Activated CD4-positive, alpha-beta T cell treated with anti-CD3 and anti-CD28 coated beads, Interleukin-2, amount 50 U/mL, for 24 hours (primary cell): ENCODE data around the gene PDGFRA.
"Not testable (repeated sequence)": the region's sequence is repeated elsewhere in the genome, so short reads cannot be mapped to it uniquely, and the experiment has no call there.

Source experiments
- DNase-seq, 2 donors: peaks; one replicate each; pipeline ENCODE4 v3.0.0-alpha.2; 2020; ENCODE audit warnings: low read depth in 1 of 2, low spot score in 1 of 2

The PDGFRA gene

GRCh38 chr4:54227256-54228055, 1.6 kb upstream of the PDGFRA start:
- no peak for DNase-seq

- no peak for DNase-seq
Measured at GRCh38 chr4:54228056-54228527, 1.0 kb upstream of the PDGFRA start.

DNA sequence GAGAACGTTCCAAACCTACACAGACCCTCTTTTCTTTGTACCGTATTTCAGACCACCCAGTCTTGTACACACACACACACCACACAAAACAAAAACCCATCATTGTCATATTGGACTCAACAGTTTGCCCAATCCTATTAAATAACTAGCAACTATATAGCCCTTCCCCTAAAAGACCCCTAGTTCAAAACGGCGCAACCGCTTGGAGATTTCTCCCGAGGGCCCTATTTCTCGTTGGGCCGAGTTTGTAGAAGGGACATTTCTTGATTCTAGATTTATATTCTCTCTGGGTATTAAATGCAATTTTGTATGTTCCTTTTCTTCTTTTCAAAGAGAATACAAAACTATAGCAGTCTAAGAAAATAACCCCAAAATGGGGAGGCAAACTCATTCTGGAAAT, 547 bp upstream of the PDGFRA start:
- DNase-seq, result no peak

DNA sequence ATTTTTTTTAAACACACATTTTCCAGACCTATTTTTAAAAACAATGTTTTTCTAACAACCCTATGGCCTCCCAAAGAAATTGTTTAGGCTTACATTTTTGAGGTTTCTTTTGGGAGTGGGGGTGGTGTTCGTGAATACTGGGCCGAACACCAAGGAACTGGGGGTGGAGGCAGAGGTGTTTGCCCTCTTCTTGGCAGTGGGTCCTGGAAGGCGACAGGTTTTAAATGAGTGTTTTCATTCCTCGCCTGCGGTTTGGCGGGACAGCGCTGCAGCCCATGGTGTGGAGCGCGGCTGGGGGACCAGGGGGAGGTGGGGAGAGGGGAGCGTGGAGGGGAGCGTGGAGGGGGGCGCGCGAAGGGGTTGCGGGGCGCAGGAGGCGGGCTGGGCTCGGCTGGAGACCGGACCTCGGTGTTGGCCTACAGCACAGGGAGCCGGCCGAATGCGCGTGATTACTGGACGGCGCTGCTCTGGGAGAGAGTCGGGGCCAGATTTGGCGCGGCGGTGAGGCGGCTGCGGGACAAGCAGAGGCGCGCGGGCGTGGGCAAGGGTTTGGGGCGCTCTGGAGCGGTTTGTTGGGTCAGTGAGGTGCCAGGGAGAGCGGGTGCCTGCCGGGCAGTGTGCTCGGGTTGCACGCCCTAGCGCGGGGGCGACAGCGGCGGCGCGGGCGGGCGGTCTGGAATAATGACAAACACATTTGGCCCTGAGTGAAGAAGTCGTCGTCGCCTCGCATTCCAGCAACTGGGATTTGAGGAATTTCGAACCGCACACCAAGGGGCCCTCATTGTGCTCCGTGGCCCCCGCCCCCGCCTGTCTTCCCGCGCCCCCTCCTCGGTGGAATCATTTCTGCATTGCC, 764 bp downstream of the PDGFRA start:
- DNase-seq, result no peak

DNA sequence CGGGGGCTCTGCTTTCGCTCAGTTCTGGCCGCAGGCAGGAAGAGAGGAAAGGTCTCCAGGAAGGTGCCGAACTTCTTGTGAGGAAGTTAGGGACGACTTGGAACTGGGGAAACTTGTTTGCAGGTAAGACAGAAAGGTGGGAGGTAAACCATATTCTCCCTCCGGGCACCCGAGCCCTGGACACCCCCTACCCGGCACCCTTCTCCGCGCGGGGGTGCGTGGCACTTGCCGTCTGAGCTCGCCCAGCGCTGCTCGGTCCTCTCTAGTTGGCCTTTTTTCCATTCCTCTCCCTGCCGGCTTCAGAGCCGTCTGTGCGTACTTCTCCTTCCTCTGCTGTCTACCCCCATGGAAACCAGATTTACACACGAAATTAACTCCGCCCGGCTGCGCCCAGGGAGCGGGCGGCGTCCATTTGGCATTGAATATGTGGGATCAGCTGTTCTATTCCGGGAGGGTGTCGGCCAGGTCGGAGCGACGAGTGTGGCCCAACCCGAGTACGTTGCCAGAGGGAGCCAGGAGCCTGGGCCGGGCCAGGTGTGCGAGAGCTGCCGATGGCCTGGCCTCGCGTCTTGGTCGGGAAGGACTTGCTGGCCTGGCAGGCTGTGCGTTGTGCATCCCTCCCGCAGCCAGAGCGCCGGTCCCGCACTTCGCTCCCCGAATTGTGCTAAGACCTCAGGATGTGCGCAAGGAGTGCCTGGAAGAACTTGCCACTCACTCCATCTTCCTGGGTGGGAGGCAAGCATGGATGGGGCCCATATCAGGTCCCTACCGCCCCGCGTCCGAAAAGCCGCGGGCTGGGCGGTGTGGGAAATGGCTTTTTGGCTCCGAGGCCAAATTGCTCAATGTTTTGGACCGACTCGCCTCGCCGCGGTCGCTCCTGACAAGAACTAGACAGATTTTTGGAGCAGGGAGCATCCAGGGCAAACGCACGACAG, 1.7 kb downstream of the PDGFRA start:
- no peak for DNase-seq

GRCh38 chr4:54231419-54231767, 2.3 kb downstream of the PDGFRA start:
- DNase-seq, result no peak

GRCh38 chr4:54231768-54232688, 2.9 kb downstream of the PDGFRA start:
- no peak for DNase-seq

GRCh38 chr4:54233277-54233696, 4.2 kb downstream of the PDGFRA start:
- DNase-seq, result peak; percentile 54 to 66

DNA sequence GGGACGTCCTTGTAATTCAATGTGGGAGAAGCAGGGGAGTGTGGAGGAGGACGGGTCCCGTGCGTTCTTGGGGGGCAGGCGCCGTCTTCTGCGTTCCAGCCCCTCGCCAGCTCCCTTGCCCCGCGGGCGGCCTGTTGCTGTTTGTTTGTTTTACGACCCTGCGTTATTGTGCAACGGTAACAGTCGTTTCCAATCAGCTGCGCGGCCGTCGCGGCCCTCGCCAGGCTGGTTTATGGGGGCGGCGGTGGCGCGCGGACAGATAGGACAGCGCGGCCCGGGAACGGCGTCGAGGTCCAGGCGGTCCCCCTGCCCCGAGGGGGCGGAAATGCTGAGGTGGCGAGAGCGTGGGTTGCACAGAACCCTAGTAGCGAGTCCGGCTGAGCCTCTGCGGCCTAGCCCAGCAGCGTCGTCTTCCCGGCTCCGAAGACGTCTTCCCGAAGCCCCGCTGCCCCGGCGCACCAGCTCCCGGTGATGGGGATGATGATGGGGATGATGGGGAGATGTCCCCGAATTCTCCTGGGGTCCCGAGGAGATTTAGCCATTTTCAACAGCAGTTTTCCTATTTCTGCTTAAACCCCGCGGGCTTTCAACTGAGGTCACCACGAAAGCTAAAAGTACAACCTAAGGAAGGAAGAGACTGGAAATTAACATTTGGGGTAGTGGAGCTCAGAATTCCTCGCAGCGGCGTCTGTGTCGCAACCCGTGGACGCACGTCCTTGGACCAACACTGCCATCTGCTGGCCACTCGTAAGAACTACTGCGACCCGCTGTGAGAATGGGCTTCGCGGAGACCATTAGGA, 4.8 kb downstream of the PDGFRA start:
- peak; percentile 50 to 51 for DNase-seq

- DNase-seq, result no peak
Measured at GRCh38 chr4:54234497-54235205, 5.6 kb downstream of the PDGFRA start.

DNA sequence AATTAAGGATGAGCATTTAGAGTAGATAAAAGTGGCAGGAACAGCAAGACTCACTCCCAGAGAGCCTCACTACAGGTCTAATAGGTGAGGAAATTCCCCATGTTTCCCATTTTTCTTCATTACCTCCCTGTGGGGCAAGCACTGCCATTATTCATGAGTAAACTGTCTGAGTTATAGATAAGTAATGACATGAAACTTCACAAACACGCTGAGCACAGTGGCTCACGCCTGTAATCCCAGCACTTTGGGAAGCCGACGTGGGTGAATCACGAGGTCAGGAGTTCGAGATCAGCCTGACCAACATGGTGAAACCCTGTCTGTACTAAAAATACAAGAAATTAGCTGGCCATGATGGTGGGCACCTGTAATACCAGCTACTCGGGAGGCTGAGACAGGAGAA, 7.2 kb downstream of the PDGFRA start:
- not testable (repeated sequence) for DNase-seq

DNA sequence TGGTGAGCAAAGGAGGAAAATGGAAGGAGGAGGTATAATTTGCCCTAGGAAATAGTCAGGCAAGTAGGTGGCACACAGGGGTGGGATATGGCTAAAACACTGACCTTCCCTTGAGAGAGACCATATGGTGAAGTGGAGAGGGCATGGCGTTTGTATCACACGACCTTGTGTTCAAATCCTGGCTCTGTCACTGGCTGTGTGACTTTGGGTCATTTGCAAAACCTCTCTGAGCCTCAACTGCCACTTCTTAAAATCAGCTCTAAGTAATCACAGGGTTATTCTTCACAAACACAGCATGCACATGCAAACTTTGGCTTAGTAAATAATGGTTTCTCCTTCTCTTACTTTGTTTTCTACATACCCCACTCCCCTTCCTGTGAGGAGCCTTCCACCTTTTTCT, 8.7 kb downstream of the PDGFRA start:
- DNase-seq, result no peak

DNA sequence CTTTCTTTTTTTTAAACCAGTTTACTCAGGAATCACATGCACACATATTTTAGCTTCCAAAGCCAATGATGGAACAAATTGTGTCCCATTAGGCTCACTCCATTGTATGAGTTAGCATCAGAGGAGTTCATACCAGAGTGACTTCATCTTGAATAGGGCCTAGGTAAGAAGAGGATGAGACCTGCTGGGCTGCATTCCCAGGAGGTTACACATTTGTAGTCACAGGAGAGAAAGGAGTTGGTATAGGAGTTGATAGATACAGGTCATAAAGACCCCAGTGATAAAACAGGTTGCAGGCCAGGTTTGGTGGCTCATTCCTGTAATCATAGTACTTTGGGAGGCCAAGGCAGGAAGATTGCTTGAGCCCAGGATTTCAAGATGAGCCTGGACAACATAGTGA, 9.3 kb downstream of the PDGFRA start:
- no peak for DNase-seq

GRCh38 chr4:54241268-54241823, 12.3 kb downstream of the PDGFRA start:
- DNase-seq, result not testable (repeated sequence)

DNA sequence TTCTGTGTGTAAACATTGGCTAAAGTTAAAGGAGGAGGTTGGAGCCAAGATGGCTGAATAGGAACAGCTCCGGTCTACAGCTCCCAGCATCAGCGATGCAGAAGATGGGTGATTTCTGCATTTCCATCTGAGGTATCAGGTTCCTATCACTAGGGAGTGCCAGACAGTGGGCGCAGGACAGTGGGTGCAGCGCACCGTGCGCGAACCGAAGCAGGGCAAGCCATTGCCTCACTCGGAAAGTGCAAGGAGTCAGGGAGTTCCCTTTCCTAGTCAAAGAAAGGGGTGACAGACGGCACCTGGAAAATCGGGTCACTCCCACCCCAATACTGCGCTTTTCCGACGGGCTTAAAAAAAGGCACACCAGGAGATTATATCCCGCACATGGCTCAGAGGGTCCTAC, 14.4 kb downstream of the PDGFRA start:
- not testable (repeated sequence) for DNase-seq

DNA sequence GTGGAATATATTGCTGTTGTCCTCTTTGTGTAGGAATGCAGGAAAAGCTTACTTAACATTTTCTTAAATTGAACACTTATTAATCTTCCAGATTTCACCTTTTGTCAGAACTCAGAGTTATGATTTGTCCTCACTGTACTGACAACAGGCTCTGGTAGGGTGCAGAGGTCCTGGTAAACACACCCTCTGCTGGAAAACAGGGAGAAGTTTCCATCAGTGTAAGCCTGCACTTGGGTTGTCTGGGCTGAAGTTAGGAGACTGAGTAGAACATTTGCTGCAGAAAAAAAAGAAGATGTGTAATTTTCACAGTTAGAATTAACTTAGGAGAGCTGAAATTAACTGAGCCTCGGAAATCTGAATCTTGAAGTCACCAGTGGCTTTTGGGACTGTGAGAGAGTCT, 23.2 kb downstream of the PDGFRA start:
- not testable (repeated sequence) for DNase-seq

DNA sequence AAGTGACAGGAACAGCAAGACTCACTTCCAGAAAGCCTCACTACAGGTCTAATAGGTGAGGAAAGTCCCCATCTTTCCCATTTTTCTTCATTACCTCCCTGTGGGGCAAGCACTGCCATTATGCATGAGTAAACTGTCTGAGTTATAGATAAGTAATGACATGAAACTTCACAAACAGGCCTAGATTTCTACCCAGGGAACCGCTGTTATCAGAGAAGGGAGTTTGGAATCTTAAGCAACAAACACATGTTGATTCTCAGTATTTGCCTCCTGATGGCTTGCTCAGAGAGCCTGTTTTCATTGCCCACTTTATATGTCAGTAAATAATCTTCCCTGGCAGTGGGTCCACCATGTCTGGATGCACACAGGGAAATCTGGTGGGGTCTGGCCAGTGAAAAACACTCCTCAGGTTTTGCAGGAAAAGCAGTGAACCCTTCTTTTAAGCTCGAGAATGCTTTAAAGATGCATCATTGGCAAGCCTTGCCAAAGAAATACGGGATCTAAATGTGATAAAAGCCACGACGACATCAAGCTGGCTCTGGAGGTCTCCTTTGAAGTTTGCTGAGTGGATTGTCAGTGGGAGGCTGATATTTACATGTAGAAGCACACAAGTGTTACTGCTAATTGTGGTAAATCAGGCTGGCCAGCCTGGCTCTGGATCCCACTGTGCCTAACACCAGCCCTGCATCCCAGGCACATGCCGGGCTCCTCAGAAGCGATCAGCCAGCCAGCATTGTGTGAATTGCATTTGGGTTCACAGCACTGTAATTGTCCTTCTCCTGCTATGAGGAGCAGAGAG, 25.2 kb downstream of the PDGFRA start:
- DNase-seq, result no peak

- DNase-seq, result no peak
Measured at GRCh38 chr4:54254915-54255246, 25.8 kb downstream of the PDGFRA start.
